ENCODE measurements around the gene C5orf58.

Gene C5orf58

GRCh38 chr5:170249355-170249754 is 16.6 kb downstream of the C5orf58 start:
- ATAC-seq (ENCODE audit: insufficient read depth, low read depth) = peak; percentile 19; the same call in 1 of the 3 replicates
- Histone ChIP-seq H3K36me3 (ENCODE audit: insufficient read depth, low read length) (peaks cover 86% of the 10 kb centered on the region), H3K9ac (ENCODE audit: low read depth, low read length) (no peak overlapping the region), H4K20me1 (ENCODE audit: insufficient read depth, low read length) (no peaks in the 10 kb centered on the region), H3K27ac (ENCODE audit: low read length) (no peak overlapping the region), H3K4me2 (ENCODE audit: insufficient read depth, low read length) (no peak overlapping the region), H3K4me3 (ENCODE audit: low read depth in 1 of 2, low read length in 2 of 2) (no peak overlapping the region), H2AFZ (ENCODE audit: low read depth, low read length) (no peak overlapping the region), H3K9me3 (ENCODE audit: insufficient read depth, low read length, severe bottlenecking) (no peaks in the 10 kb centered on the region), H3K79me2 (ENCODE audit: insufficient read depth, low read length) (no peaks in the 10 kb centered on the region), H3K27me3 (ENCODE audit: insufficient read depth, low read length, poor library complexity) (no peaks in the 10 kb centered on the region), H3K4me1 (ENCODE audit: insufficient read depth, low read length) (no peaks in the 10 kb centered on the region)
- TF ChIP-seq CTCF (IDR thresholded peaks at IDR 0.05; ENCODE audit: borderline replicate concordance, extremely low read depth, low read length, poor library complexity, severe bottlenecking) (no peak), EZH2 (IDR thresholded peaks at IDR 0.05; ENCODE audit: borderline replicate concordance, low read depth, low read length, severe bottlenecking) (no peak)
- DNase-seq = no peak

- H3K27ac ChIP-seq (ENCODE audit: low read length) = no peak overlapping the region
- no peak overlapping the region for H3K4me2 ChIP-seq (ENCODE audit: insufficient read depth, low read length)
- no peak for ATAC-seq (ENCODE audit: insufficient read depth, low read depth)
- H3K9ac ChIP-seq (ENCODE audit: low read depth, low read length) = no peak overlapping the region
- no peak for DNase-seq
- H2AFZ ChIP-seq (ENCODE audit: low read depth, low read length) = no peak overlapping the region
- peaks cover 97% of the 10 kb centered on the region for H3K36me3 ChIP-seq (ENCODE audit: insufficient read depth, low read length)
- TF ChIP-seq EZH2 (IDR thresholded peaks at IDR 0.05; ENCODE audit: borderline replicate concordance, low read depth, low read length, severe bottlenecking) = no peak
- no peak for TF ChIP-seq CTCF (IDR thresholded peaks at IDR 0.05; ENCODE audit: borderline replicate concordance, extremely low read depth, low read length, poor library complexity, severe bottlenecking)
- no peaks in the 10 kb centered on the region for H4K20me1 ChIP-seq (ENCODE audit: insufficient read depth, low read length)
- no peaks in the 10 kb centered on the region for H3K9me3 ChIP-seq (ENCODE audit: insufficient read depth, low read length, severe bottlenecking)
- no peaks in the 10 kb centered on the region for H3K79me2 ChIP-seq (ENCODE audit: insufficient read depth, low read length)
- H3K4me1 ChIP-seq (ENCODE audit: insufficient read depth, low read length) = no peaks in the 10 kb centered on the region
- no peaks in the 10 kb centered on the region for H3K27me3 ChIP-seq (ENCODE audit: insufficient read depth, low read length, poor library complexity)
- H3K4me3 ChIP-seq (ENCODE audit: low read depth in 1 of 2, low read length in 2 of 2) = no peak overlapping the region
These were observed 18.1 kb downstream of the C5orf58 start for GRCh38 chr5:170250810-170251317.

GRCh38 chr5:170251462-170251861 is 18.7 kb downstream of the C5orf58 start:
- no peaks in the 10 kb centered on the region for H3K9me3 ChIP-seq (ENCODE audit: insufficient read depth, low read length, severe bottlenecking)
- H3K27me3 ChIP-seq (ENCODE audit: insufficient read depth, low read length, poor library complexity) = no peaks in the 10 kb centered on the region
- H3K9ac ChIP-seq (ENCODE audit: low read depth, low read length) = no peak overlapping the region
- no peak overlapping the region for H3K4me2 ChIP-seq (ENCODE audit: insufficient read depth, low read length)
- DNase-seq (no peak), ATAC-seq (ENCODE audit: insufficient read depth, low read depth) (no peak)
- H3K4me3 ChIP-seq (ENCODE audit: low read depth in 1 of 2, low read length in 2 of 2) = no peak overlapping the region
- TF ChIP-seq CTCF (IDR thresholded peaks at IDR 0.05; ENCODE audit: borderline replicate concordance, extremely low read depth, low read length, poor library complexity, severe bottlenecking) (no peak), EZH2 (IDR thresholded peaks at IDR 0.05; ENCODE audit: borderline replicate concordance, low read depth, low read length, severe bottlenecking) (no peak)
- H3K36me3 ChIP-seq (ENCODE audit: insufficient read depth, low read length) = peaks cover 98% of the 10 kb centered on the region
- no peaks in the 10 kb centered on the region for H3K4me1 ChIP-seq (ENCODE audit: insufficient read depth, low read length)
- no peaks in the 10 kb centered on the region for H4K20me1 ChIP-seq (ENCODE audit: insufficient read depth, low read length)
- no peaks in the 10 kb centered on the region for H3K79me2 ChIP-seq (ENCODE audit: insufficient read depth, low read length)
- no peak overlapping the region for H3K27ac ChIP-seq (ENCODE audit: low read length)
- H2AFZ ChIP-seq (ENCODE audit: low read depth, low read length) = no peak overlapping the region

GRCh38 chr5:170252109-170252508 is 19.3 kb downstream of the C5orf58 start:
- Histone ChIP-seq H3K27me3 (ENCODE audit: insufficient read depth, low read length, poor library complexity) (no peaks in the 10 kb centered on the region), H3K9ac (ENCODE audit: low read depth, low read length) (no peak overlapping the region), H3K4me2 (ENCODE audit: insufficient read depth, low read length) (no peak overlapping the region), H4K20me1 (ENCODE audit: insufficient read depth, low read length) (no peaks in the 10 kb centered on the region), H3K4me3 (ENCODE audit: low read depth in 1 of 2, low read length in 2 of 2) (no peak overlapping the region), H2AFZ (ENCODE audit: low read depth, low read length) (no peak overlapping the region), H3K36me3 (ENCODE audit: insufficient read depth, low read length) (peaks cover 98% of the 10 kb centered on the region), H3K27ac (ENCODE audit: low read length) (no peak overlapping the region), H3K79me2 (ENCODE audit: insufficient read depth, low read length) (no peaks in the 10 kb centered on the region), H3K9me3 (ENCODE audit: insufficient read depth, low read length, severe bottlenecking) (no peaks in the 10 kb centered on the region), H3K4me1 (ENCODE audit: insufficient read depth, low read length) (no peaks in the 10 kb centered on the region)
- DNase-seq = no peak
- TF ChIP-seq EZH2 (IDR thresholded peaks at IDR 0.05; ENCODE audit: borderline replicate concordance, low read depth, low read length, severe bottlenecking) (no peak), CTCF (IDR thresholded peaks at IDR 0.05; ENCODE audit: borderline replicate concordance, extremely low read depth, low read length, poor library complexity, severe bottlenecking) (no peak)
- ATAC-seq (ENCODE audit: insufficient read depth, low read depth) = no peak
